HG03196 (cell line): ENCODE measurements around the gene ZNF394.

Source experiments
- ATAC-seq: cut with Tn5 transposase; IDR thresholded peaks from one replicate; pipeline ENCODE4 v1.9.1; 2021; ENCODE audit not compliant: unreplicated experiment

Gene ZNF394

GRCh38 chr7:99497766-99498545 lies 2.1 kb downstream of the ZNF394 start:
- ATAC-seq, result no peak

- no peak for ATAC-seq
Measured at GRCh38 chr7:99493823-99494222, 6.3 kb downstream of the ZNF394 start.

- ATAC-seq, result no peak
Measured at GRCh38 chr7:99490878-99491277, 9.2 kb downstream of the ZNF394 start.

- no peak for ATAC-seq
Measured at GRCh38 chr7:99489235-99489634, 10.8 kb downstream of the ZNF394 start.

- ATAC-seq, result no peak
Measured at GRCh38 chr7:99485094-99485493, 15.0 kb downstream of the ZNF394 start.

GRCh38 chr7:99478464-99479440 lies 21.3 kb downstream of the ZNF394 start:
- ATAC-seq, result no peak

- no peak for ATAC-seq
Measured at GRCh38 chr7:99476107-99476506, 24.0 kb downstream of the ZNF394 start.

GRCh38 chr7:99473315-99473596 lies 26.8 kb downstream of the ZNF394 start:
- peak; percentile 5 for ATAC-seq

- peak; percentile 88 for ATAC-seq
Measured at GRCh38 chr7:99472561-99473314, 27.3 kb downstream of the ZNF394 start, which contains the start of gene ZNF789. Gene ZNF789 (plus strand): TSS chr7:99472890. CDS start chr7:99476457, 3,567 bp downstream.

GRCh38 chr7:99469381-99470065 lies 30.6 kb downstream of the ZNF394 start:
- ATAC-seq, result no peak

- ATAC-seq, result no peak
Measured at GRCh38 chr7:99468336-99468918, 31.7 kb downstream of the ZNF394 start.

GRCh38 chr7:99465421-99465768 lies 34.7 kb downstream of the ZNF394 start:
- no peak for ATAC-seq

- no peak for ATAC-seq
Measured at GRCh38 chr7:99461221-99461620, 38.9 kb downstream of the ZNF394 start.

GRCh38 chr7:99460651-99461050 lies 39.4 kb downstream of the ZNF394 start:
- no peak for ATAC-seq

- ATAC-seq, result no peak
Measured at GRCh38 chr7:99459087-99459486, 41.0 kb downstream of the ZNF394 start.

GRCh38 chr7:99457650-99458493 lies 42.2 kb downstream of the ZNF394 start:
- ATAC-seq, result no peak

- no peak for ATAC-seq
Measured at GRCh38 chr7:99457050-99457649, 42.9 kb downstream of the ZNF394 start.

GRCh38 chr7:99456288-99456687 lies 43.8 kb downstream of the ZNF394 start:
- ATAC-seq, result no peak

GRCh38 chr7:99455874-99456273 lies 44.2 kb downstream of the ZNF394 start:
- no peak for ATAC-seq
